Fibroblast of skin of back (primary cell): Measurements from ENCODE around the gene UBE2QL1.

Source experiments
- DNase-seq: peaks from one replicate; pipeline ENCODE4 v3.0.0-alpha.2; 2013

The UBE2QL1 gene

DNA sequence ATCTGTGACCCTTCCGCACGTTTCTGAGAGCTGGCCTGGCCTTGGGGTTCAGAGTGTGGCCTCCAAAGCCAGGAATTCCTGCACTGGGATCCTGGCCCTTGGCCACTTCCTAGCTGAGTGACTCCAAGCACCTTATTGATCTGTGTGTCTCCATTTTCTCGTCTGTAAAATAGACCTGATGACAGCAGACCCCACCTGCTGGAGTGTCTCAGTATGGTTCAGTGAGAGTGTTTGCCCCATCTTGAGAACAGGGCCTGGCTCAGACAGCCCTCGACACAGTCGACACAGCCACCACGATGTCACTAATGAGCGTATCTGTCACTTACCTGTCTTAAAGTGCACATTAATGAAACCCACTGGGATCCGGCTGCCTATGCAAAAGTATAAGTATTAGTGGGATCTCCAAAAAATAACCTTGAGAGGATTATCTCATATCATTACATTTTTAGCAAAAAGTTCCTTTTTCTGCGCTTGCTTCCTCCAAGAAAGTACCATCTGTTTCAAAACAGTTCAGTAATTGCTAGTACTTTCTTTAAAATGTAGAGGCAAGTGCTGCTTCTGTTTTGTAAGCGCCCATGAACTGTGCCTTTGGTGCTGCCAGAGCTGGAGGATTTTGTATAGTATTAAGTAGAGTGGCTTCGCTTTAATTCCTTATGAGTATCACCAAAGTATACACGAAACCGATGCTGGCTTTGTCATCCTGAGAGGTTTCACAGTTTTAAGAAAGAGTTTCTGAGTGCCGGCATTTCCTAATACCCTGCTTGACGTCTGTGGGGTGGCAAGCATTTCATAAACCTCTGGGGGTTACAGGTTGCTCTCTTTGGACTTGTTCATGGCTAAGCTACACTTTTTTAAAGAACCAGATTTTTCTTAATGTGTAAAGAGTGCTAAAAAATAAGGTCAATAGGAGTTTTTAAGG, 31.7 kb downstream of the UBE2QL1 start:
- no peak for DNase-seq

DNA sequence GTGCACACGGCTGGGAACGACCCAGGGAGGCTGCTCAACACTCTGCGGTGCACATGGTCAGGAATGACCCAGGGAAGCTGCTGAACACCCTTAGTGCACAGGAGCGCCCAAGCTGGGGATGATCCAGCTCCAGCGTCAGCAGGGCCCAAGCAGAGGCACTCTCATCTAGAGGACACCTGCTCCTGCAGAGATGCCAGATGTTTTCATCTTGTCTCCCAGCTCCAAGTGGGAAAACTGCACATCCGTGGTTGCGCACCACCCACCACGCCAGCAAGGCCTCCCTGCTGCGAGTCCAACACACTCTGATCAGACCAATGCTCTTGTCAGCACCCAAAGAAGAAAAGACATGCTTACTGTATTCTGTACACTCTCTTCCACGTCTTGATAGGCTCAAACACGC, 34.1 kb downstream of the UBE2QL1 start:
- DNase-seq: no peak

DNA sequence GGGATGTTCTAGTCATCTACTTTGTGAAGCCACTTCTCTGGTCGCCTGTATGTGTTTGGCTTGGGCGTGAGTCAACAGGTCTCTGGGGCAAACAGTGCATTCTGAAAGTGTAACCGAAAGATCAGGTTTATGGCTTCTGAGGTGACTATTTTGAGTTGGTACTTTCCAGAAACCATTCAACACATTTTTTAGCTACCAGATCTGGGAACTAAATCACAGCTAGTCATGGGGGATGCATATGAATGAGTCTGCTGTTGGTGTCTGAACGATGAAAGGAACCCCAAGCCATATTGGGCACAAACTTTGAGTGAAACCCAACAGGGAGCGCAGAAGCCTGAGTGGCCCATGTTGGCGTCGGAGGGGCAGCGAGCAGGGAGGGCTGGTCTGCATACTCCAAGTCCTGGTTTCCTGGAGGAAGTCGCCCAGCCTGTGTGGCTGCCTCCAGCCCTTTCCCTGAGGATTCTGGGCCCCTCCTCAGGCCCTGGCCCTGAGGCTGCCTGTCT, 35.3 kb downstream of the UBE2QL1 start:
- no peak for DNase-seq

DNA sequence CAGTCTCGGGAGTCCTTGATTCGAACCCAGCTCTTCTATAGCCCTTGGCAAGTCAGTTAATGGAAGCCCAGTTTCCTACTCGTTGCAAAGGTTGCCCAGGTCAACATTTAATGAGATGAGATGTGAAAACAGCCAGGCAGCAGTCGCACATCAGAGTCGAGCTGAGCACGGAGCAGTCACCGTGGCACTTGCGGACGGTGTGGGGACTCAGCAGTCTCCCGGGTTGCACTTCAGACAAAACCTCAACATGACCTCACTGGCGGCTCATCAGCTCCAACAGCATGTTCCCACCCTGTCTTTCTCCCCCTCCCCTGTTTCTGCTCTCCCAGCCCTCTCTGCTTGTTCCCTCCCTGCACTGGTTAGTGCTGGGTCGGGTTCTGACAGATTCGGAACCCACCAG, 35.8 kb downstream of the UBE2QL1 start:
- no peak for DNase-seq

DNA sequence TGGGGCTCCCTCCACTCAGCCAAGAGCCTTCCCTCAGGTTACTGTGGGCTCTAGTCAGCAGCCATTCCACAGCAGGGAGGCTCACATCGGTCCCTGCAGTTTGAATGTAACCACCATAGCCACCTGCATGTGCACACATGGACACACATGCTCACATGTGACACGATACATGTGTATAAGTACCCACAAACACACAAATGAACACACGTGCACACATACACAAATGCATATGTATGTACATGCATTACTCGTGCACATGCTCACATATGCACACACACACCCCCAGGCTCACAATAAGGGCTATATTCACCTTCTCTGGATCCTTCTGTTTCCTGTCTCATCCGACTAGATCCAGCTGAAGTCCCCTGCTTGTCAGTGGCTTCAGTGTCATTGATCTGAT, 36.2 kb downstream of the UBE2QL1 start:
- DNase-seq: no peak

DNA sequence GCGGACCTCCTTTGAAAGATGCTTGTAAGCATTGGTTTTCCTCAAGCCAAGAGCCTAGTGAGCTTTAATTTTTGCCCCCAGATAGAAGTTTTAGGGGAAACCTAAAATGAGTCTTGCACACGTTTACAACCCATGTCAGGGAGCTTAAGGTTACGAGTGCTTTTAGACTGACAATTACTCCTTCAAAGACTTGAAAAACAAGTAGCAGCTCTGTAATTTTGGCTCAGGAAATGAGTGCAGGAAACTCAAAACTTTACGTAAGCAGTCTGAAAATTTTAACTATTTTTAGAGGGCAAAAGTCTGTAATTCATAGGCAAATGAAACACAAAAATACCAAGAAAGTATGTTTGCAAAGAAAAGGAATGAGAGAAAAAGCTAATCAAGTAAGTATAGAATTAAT, 36.8 kb downstream of the UBE2QL1 start:
- DNase-seq: no peak

DNA sequence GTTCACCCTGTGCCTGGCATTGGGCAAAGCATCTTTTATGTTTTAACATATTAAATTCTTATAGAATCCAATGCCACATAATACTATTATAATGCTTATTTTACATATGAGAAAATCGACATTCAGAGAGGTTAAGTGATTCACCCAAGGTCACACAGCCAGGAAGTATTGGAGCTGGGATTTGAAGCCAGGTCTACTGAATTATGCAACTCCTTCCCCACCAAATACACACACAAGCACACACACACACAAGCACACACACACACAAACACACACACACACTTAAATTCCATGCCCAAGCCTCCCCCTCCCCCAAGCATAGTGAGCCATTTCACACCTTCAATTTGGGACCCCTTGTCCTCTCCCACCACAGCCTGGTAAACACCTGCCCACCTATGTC, 37.4 kb downstream of the UBE2QL1 start:
- no peak for DNase-seq

DNA sequence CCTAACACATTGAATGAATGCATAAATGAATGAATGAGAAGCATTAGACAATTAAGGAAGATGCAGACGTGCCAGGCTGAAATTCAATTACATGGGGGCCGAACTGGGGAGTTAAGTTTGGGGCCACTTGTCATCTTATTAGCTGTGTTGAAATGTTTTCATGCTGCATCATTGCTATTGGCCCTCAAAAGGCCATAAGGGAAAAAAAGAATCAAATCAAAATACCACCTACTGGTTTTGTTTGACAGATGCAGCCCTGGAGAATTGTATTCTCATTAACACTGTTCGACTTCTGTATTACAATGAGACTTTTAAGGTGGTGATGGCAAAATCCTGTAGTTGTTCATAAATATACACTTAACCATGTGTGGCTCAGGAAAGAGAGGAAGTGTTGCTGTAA, 38.4 kb downstream of the UBE2QL1 start:
- no peak for DNase-seq

DNA sequence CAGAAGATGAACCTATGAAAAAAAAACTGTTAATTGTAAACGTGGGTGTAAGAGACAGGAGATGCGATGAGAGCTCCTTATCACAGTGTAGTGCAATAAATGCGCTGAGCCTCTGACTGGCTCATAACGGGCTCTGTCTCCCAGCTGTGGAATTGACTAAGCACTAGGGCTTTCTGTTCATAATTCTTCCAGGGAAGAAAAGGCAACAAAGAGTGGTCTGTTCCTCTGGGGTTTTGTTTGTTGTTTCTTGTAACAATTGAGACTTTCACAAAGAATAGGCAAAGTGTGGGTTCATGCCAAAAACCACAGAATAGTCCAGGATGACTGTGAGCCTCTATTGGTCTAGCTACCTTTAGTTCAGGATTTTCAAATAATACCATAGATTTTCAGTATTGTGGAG, 39.4 kb downstream of the UBE2QL1 start:
- no peak for DNase-seq

DNA sequence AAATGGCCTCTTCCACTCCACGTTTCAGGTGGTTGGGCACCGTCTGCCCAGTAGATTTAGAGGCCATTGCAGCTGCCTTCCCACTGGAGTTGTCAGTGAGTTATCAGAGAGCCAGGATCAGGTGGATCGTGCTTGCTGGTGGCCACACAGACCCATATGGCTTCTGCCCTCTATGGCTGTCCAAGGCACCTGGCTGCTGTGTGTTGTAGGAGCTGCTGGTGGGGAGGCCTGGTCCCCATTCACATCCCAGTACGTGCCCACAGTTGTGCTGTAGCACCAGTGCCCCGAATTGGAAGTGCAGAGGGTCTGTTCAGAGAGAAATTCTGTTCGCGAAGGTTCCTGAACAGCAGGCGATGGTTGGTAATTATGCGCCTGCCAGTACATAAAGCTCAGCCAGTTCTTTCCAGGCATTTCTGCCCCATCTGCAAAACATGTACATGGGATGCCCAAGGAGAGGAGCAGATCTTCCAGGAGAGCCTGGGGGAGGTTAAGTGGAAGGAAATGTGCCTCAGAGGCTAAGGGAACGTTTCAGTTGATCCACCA, 41.1 kb downstream of the UBE2QL1 start:
- no peak for DNase-seq

DNA sequence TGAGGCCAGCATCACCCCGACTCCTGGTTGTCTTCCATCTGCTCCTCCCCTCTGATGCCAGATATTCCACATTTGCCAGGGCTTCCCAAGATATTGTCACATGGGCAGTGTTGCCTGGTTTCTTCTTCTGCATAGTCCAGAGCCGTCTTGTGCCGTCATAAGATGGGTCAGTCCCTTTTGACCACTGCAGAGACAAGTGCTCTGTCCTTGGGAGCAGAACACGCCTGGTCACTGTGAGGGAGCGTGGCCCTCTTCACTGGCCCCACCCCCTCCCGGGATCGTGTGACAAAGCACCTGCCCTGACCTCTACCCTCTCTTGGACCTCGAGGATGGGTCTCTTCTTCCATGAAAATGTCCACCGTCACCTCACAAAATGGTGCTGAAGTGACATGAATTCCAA, 41.6 kb downstream of the UBE2QL1 start:
- no peak for DNase-seq

DNA sequence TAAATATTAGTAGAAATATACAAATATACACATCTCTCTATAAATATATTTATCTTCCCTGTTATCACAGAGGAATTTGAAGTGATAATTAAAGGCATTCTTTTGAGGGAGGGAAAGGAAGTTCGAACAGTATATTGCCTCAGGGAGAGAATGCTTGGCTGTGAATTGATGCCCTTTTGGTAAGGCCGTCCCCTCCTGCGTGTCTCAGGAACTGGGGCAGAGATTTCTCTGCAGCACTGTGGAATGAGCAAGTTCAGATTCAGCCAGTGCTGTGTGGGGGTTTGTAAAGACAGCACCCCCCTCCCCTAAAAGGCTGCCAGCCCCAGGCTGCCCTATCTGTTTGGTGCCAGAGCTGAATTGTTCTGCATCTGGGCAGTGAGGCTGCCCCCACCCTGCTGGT, 42.0 kb downstream of the UBE2QL1 start:
- DNase-seq: no peak

DNA sequence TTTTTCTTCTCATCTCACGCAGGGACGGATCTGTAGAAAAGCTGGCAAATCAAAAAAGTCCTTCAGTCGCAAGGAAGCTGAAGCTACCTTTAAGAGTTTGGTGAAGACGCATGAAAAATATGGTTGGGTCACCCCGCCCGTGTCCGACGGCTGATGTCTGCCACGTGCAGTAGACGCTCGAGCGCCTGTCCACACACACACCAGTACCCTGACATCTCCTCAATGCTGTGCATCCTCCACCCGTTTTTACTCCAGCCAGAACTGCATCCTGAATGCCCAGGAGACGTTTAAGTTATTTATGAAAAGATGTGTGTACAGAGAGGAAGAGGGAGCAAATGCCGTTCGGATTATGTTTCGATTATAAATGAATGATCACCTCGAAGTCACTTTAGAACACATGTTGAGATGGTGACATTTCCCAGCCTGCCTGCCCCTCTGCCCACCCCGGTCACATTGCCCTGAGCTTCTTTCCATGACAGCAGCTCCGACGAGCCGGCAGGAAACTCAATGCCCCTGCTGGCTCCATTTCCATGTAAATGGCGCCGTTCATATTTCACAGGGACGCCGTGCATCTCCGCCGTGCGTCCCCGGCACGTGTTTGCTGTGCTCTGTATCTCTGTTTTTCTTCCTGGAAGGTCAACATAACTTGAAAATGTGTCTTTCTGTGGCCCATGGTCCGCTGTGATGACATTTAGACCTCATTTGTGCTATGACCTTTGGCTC, 42.7 kb downstream of the UBE2QL1 start:
- DNase-seq: no peak

DNA sequence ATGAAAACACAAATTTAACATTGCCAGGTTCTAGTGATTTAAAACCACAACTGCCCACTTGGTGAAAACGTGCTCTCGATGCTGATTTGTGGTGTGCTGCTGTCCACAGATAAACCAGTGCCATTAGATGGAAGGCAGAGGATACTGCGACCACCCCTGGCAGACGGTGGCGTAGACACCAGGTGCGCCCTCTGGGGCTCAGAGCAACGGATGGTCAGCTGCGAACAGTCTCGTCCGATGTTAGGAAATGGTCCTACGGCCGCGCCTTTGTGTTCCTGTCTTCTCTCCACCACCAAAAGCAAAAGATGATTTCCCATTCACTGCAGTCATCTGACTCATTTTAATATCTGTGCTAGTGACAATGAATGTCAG, 43.2 kb downstream of the UBE2QL1 start:
- no peak for DNase-seq

DNA sequence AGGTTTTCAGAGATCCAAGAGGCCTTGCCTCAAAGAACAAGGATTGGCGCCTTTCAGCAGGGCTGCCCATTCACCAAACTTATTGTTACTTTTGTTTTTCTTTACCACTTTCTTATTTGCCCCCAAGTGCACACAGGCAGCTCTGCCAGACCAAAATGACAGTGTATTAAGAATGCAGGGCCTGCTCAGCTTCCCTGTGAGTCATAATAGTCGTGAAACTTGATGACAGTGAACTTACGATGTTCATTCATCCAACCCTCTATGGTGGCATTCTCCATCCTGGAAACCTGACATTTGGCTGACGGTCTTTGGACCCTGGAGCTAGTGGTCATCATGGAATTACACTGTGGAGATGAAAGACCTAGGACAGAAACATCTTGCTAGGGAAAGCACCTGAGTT, 44.3 kb downstream of the UBE2QL1 start:
- no peak for DNase-seq

DNA sequence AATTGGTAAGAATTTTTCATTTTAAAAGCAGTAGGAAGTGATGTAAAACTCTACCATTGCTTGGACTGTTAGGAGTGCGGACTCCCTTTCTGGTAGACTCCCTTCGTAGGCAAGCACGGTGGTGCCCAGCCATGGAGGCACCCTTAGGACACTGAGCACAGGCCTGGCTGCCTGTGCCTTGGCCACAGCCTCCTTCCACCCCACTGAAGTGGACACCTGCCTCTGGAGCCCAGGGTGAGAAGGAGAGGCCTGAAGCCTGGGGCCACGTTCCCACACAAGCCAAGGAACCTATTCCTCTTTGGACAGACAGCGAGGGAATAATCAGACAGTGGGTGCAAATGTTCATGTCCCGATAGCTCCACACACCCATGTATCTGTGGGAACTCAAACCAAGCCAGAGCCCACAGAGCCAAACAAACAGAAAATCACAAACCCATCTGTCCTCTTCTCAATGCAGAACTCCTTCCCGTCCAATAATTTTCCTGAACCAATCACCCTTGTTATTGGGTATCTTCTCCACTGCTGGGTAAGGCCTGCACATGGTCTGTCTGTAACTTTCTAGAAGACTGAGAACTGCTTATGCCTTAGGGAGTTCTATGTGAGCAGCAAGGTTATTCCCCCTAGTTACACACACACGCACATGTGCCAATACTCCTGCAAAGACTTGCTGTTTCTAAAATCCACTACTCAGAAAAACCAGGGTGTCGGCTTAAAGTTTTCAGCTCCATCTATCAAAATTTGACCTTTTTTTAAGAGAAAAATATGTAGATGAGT, 45.2 kb downstream of the UBE2QL1 start:
- DNase-seq: no peak

DNA sequence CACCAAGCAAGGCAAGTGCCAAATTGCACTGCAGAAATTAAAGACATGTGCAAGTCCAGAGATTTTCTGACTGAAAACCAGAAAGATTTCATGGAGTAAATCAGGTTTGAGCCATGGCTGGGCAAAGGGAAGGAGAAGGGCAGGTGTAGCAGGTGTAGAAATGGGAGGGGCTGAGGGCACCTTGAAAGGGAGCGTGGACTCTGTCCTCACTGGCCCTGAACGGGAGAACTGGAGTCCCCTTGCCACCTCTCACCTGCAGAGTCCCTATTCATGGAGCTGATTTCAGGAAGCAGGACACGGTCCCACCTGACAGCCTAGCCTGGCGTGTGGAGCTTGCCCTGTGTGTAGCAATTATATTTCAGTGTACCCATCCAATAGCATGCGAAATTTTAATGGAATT, 46.3 kb downstream of the UBE2QL1 start:
- no peak for DNase-seq

DNA sequence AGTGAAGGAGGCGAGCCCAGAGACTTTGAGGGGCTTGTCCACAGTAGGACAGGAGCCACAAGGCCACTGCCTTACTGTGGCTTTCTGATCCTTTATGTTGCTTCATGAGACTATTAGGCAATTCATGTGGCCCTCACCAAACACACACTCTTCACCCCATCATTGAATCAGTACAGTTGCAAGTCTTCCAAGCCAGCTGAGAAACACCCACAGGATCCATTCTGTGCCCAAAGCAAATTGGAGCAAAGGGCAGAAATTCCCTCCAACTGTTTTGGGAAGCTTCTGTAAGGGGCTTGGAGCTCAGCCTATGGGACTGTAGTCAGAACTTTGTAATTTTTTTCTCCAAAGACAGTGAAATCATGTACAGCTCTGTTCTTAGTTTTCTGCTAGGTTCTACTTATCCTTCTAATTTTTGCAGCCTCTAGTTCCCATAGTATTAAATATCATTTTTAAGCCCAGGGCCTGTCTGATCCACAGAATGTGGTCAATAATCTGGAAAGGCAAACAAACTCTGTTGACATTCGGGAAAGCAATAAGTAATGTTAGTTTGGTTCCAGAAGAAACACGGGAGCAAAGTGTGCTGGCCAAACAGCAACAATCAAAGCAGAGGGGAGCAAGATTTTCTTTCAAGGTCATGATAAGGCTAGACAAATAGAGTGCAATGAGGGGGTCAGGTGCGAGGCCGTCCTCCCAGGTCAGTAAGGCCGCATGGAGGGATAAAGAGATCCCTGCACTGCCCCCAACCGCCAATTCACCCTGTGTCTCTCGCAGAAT, 47.0 kb downstream of the UBE2QL1 start:
- no peak for DNase-seq

DNA sequence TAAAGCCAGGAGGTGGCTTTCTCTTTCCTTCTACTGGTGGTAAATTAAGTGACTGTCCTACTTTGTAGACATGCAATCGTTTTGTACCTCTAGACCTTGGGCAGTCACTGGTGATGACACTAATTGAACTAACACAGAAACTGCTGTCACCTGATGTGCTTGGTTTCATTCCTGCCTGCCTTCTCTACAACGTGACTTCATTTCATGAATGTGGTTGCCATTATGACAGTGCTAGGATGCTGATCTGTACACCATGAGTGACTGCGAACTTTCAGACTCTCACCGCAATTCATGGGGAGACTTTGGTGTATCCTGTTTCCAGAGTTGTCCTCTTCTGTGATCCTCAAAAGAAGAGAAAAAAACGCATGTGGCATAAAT, 47.5 kb downstream of the UBE2QL1 start:
- no peak for DNase-seq

DNA sequence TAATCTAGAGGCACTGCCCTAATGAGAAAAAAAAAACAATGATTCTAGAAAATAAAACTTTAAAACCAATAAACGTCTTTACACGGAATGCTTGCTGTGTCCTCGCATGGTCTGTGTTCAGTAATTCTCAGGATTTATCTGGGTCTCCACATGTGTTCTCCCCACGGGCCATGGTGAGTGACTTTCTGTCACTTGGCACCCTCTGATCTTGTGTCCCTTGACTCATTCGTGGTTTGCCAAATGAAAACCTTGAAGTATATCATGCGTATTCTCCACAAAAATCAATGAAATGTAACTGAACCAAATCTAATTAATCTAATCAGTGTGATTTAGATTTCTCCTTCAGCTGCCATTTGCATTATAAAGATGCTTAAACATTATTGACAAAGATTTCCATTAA, 48.0 kb downstream of the UBE2QL1 start:
- no peak for DNase-seq

DNA sequence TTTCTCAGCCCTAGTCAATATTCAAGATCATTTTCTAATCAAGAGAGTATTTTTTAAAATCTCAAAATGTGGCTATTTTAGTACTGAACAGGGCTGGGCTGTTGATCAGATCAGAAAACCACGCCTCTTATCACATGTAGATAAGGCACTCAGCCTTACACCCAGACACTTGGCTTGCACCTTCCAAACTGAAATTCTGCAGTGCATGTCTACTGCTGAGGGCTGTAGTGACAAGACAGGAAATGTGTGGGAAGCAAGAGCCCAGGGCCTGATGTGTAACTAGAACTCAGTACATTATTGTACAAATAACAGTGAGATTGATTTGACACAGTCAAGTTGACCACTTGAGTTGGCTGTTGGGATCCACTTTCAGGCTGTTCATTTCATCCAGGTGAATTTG, 48.6 kb downstream of the UBE2QL1 start:
- DNase-seq: no peak

DNA sequence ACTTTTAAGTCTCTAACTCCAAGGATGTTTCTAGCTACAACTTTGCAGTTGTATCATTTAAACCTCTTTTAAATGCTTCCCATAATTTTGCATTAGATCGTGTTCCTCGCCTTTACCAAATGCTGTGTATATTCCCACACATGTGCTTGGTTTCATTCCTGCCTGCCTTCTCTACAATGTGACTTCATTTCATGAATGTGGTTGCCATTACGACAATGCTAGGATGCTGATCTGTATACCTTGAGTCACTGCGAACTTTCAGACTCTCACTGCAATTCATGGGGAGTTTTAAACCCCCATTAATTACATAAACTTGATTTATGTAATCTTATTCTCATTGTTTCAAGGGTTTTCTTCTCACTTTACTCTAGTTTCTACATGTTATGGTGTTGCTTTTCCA, 50.3 kb downstream of the UBE2QL1 start:
- no peak for DNase-seq
